WTC11 (cell line): ENCODE measurements around the gene ASNSD1. TPM values are rescaled to one million over a fixed set of nuclear protein-coding genes. Genes with fewer than 3 reads are reported as not detected.

Experiments used
- ATAC-seq: fragments of 200-7000 bp; cut with Tn5 transposase; 2 replicates; pipeline ENCODE4 v1.10.0; 2021; ENCODE audit warnings: mild to moderate bottlenecking, moderate library complexity
- CTCF ChIA-PET: fragments of 300-600 bp; sonication (Branson Sonifier 250); formaldehyde crosslinking; loops from one replicate; lab custom pipeline; 2021; ENCODE audit warnings: antibody characterized with exemption; lab: Charles Lee
- POLR2A ChIA-PET: fragments of 350-600 bp; sonication (Branson Sonifier 250); formaldehyde crosslinking; loops from one replicate; lab custom pipeline; 2021; ENCODE audit warnings: antibody characterized with exemption; lab: Charles Lee
- DNase-seq: peaks from one replicate; pipeline ENCODE4 v3.0.0; 2021; ENCODE audit warnings: low spot score
- H3K27ac Mint-ChIP-seq: 2 replicates; pipeline ENCODE4 v1.8.0; 2021; ENCODE audit warnings: mixed read lengths
- H3K27me3 Mint-ChIP-seq: 2 replicates; pipeline ENCODE4 v1.8.0; 2021; ENCODE audit warnings: low read depth, mild to moderate bottlenecking, moderate library complexity, mixed read lengths
- H3K36me3 Mint-ChIP-seq: 2 replicates; pipeline ENCODE4 v1.8.0; 2021; ENCODE audit warnings: mixed read lengths
- H3K4me1 Mint-ChIP-seq: 2 replicates; pipeline ENCODE4 v1.8.0; 2022; ENCODE audit warnings: mixed read lengths
- H3K4me3 Mint-ChIP-seq: 2 replicates; pipeline ENCODE4 v1.8.0; 2021; ENCODE audit warnings: mild to moderate bottlenecking, moderate library complexity, mixed read lengths
- H3K9me3 Mint-ChIP-seq: 2 replicates; pipeline ENCODE4 v1.8.0; 2021; ENCODE audit warnings: mixed read lengths
- AR ChIP-seq: fragments of 250-450 bp; sonication (Bioruptor Pico); IDR thresholded peaks from 2 replicates; pipeline ENCODE4 v1.9.0; 2021; ENCODE audit warnings: mild to moderate bottlenecking
- CTCF ChIP-seq: fragments of 200-600 bp; IDR thresholded peaks from 2 replicates; pipeline ENCODE4 v1.8.0; 2022; ENCODE audit warnings: antibody characterized with exemption
- ESRRA ChIP-seq: sonication (generic); formaldehyde crosslinking; IDR thresholded peaks from 2 replicates; pipeline ENCODE4 v1.8.1; 2022; ENCODE audit warnings: mild to moderate bottlenecking, missing genetic modification reagents, borderline replicate concordance
- ETV6 ChIP-seq: sonication (generic); formaldehyde crosslinking; IDR thresholded peaks from 2 replicates; pipeline ENCODE4 v1.8.1; 2022; ENCODE audit warnings: mild to moderate bottlenecking, missing genetic modification reagents
- JAZF1 ChIP-seq: fragments of 250-450 bp; sonication (Bioruptor Pico); IDR thresholded peaks from 2 replicates; pipeline ENCODE4 v1.9.0; 2021; ENCODE audit warnings: moderate library complexity, mild to moderate bottlenecking, inconsistent platforms
- MYBL2 ChIP-seq: sonication (generic); formaldehyde crosslinking; IDR thresholded peaks from 2 replicates; pipeline ENCODE4 v1.8.1; 2023; ENCODE audit warnings: mild to moderate bottlenecking, moderate library complexity, missing genetic modification reagents
- NFYB ChIP-seq: sonication (generic); formaldehyde crosslinking; conservative IDR thresholded peaks from 2 replicates; pipeline ENCODE4 v1.8.0; 2022; ENCODE audit warnings: low read depth, missing genetic modification reagents
- NR2C2 ChIP-seq: sonication (generic); formaldehyde crosslinking; IDR thresholded peaks from 2 replicates; pipeline ENCODE4 v1.8.0; 2022; ENCODE audit warnings: mild to moderate bottlenecking, missing genetic modification reagents
- PRDM15 ChIP-seq: sonication (generic); formaldehyde crosslinking; IDR thresholded peaks from 2 replicates; pipeline ENCODE4 v1.8.0; 2022; ENCODE audit warnings: missing genetic modification reagents
- PRRX2 ChIP-seq: fragments of 250-450 bp; sonication (Bioruptor Pico); IDR thresholded peaks from 2 replicates; pipeline ENCODE4 v1.8.0; 2021; ENCODE audit warnings: mild to moderate bottlenecking
- RELA ChIP-seq: sonication (generic); formaldehyde crosslinking; IDR thresholded peaks from 2 replicates; pipeline ENCODE4 v1.8.1; 2022; ENCODE audit warnings: missing genetic modification reagents, mild to moderate bottlenecking, borderline replicate concordance
- ZMAT4 ChIP-seq: fragments of 250-450 bp; sonication (Bioruptor Pico); IDR thresholded peaks from 2 replicates; pipeline ENCODE4 v1.9.0; 2021; ENCODE audit warnings: mild to moderate bottlenecking
- ZNF219 ChIP-seq: sonication (generic); formaldehyde crosslinking; IDR thresholded peaks from 2 replicates; pipeline ENCODE4 v1.8.0; 2023; ENCODE audit warnings: missing genetic modification reagents, mild to moderate bottlenecking, borderline replicate concordance
- ZNF263 ChIP-seq: sonication (generic); formaldehyde crosslinking; IDR thresholded peaks from 2 replicates; pipeline ENCODE4 v1.8.1; 2022; ENCODE audit warnings: low read depth, mild to moderate bottlenecking, moderate library complexity, missing genetic modification reagents
- ZNF671 ChIP-seq: fragments of 250-450 bp; sonication (Bioruptor Pico); IDR thresholded peaks from 2 replicates; pipeline ENCODE4 v1.8.0; 2021; ENCODE audit warnings: mild to moderate bottlenecking
- total RNA-seq: library from RNA; stranded (reverse); gene quantifications from 3 replicates; pipeline ENCODE4 v1.2.3, GENCODE V29; 2021
- TF ChIP-seq, protein P1 (sequence below): fragments of 250-450 bp; sonication (Bioruptor Pico); IDR thresholded peaks from 2 replicates; pipeline ENCODE4 v2.1.2; 2022; ENCODE audit warnings: mild to moderate bottlenecking, moderate library complexity
- TF ChIP-seq, protein P2 (sequence below): sonication (generic); formaldehyde crosslinking; IDR thresholded peaks from 2 replicates; pipeline ENCODE4 v1.8.1; 2022; ENCODE audit warnings: missing genetic modification reagents, borderline replicate concordance

The ASNSD1 gene
- total RNA-seq, 1 experiment from 2014 or later = 30.5 TPM

- TF ChIP-seq AR (CRISPR knock-in tag) = no peak
- TF ChIP-seq PRDM15 (CRISPR knock-in tag) = no peak
- TF ChIP-seq CTCF = no peak
- TF ChIP-seq RELA (CRISPR knock-in tag) = no peak
- no peak for TF ChIP-seq NR2C2 (CRISPR knock-in tag)
- TF ChIP-seq ZNF219 (CRISPR knock-in tag) = no peak
- no peak for TF ChIP-seq ESRRA (CRISPR knock-in tag)
- no peak for TF ChIP-seq NFYB
- no peak for TF ChIP-seq MYBL2
- no peak for TF ChIP-seq JAZF1 (CRISPR knock-in tag)
- no peak for TF ChIP-seq ZNF671
These were observed 25.9 kb upstream of the ASNSD1 start (continued) for GRCh38 chr2:189635353-189635752.

GRCh38 chr2:189638301-189639006 is 22.8 kb upstream of the ASNSD1 start:
- Mint-ChIP-seq H3K4me3 (no peak overlapping the region), H3K4me1 (peaks cover 14% of the 10 kb centered on the region), H3K9me3 (no peaks in the 10 kb centered on the region), H3K27me3 (peaks cover 3% of the 10 kb centered on the region; the same call in 1 of the 2 replicates), H3K27ac (no peak overlapping the region), H3K36me3 (no peaks in the 10 kb centered on the region)
- CTCF ChIA-PET = no interaction called here
- ATAC-seq (no peak), DNase-seq (no peak)
- POLR2A ChIA-PET = no interaction called here
- TF ChIP-seq, protein P1, sequence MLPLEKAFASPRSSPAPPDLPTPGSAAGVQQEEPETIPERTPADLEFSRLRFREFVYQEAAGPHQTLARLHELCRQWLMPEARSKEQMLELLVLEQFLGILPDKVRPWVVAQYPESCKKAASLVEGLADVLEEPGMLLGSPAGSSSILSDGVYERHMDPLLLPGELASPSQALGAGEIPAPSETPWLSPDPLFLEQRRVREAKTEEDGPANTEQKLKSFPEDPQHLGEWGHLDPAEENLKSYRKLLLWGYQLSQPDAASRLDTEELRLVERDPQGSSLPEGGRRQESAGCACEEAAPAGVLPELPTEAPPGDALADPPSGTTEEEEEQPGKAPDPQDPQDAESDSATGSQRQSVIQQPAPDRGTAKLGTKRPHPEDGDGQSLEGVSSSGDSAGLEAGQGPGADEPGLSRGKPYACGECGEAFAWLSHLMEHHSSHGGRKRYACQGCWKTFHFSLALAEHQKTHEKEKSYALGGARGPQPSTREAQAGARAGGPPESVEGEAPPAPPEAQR (CRISPR knock-in tag) = no peak
- TF ChIP-seq ZNF671 (no peak), PRRX2 (CRISPR knock-in tag) (no peak), NFYB (no peak), PRDM15 (CRISPR knock-in tag) (no peak), ETV6 (CRISPR knock-in tag) (no peak), ZNF263 (CRISPR knock-in tag) (no peak), ZMAT4 (CRISPR knock-in tag) (no peak)
- TF ChIP-seq, protein P2, sequence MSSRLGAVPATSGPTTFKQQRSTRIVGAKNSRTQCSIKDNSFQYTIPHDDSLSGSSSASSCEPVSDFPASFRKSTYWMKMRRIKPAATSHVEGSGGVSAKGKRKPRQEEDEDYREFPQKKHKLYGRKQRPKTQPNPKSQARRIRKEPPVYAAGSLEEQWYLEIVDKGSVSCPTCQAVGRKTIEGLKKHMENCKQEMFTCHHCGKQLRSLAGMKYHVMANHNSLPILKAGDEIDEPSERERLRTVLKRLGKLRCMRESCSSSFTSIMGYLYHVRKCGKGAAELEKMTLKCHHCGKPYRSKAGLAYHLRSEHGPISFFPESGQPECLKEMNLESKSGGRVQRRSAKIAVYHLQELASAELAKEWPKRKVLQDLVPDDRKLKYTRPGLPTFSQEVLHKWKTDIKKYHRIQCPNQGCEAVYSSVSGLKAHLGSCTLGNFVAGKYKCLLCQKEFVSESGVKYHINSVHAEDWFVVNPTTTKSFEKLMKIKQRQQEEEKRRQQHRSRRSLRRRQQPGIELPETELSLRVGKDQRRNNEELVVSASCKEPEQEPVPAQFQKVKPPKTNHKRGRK = no peak
